NCI-H2107 treated with DMSO at 0.1 percent for 48 hours (cell line): ENCODE measurements around the gene MAD1L1.
A peak's percentile ranks its signal among the peaks of the same experiment; 100 is the strongest.

Source experiments
- DNase-seq: peaks from one replicate; lab custom pipeline; 2025; ENCODE audit not compliant: unreplicated experiment; lab: John Stamatoyannopoulos, UW

Gene MAD1L1

DNA sequence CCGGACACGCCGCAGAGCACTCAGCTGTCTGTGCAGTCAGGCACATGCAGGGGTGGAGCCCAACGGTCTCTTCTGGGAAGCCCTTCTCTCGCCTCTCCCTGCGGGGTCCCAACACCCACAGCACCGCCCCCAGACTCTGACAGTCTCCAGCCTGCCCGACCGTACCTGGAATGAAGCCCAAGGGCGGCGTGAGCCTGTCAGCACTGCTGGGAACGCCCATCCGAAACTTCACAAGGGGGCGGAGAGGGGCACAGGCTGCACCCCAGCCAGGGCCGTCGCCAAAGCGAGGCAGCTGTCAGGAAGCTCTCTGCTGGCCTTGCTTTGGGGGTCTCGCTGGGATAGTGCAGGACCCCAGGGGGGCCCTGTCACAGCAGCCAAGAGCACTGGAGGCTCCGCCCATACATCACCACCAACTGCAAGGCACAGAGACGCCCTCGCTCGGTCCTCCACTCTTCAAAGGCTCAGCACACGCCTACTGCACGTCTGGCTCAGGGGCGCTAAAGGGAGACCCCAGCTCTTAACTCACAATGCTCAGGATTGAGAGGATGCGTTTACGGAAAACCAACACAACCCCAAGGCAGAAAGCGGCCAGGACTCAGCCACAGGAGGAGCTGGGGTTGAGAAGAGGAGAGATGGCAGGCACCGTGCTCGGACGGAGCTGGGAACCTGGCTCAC is 30.9 kb downstream of the MAD1L1 start:
- no peak for DNase-seq

- no peak for DNase-seq
Measured at GRCh38 chr7:2201128-2201527, 31.6 kb downstream of the MAD1L1 start.

GRCh38 chr7:2200584-2200980 is 32.2 kb downstream of the MAD1L1 start:
- no peak for DNase-seq

DNA sequence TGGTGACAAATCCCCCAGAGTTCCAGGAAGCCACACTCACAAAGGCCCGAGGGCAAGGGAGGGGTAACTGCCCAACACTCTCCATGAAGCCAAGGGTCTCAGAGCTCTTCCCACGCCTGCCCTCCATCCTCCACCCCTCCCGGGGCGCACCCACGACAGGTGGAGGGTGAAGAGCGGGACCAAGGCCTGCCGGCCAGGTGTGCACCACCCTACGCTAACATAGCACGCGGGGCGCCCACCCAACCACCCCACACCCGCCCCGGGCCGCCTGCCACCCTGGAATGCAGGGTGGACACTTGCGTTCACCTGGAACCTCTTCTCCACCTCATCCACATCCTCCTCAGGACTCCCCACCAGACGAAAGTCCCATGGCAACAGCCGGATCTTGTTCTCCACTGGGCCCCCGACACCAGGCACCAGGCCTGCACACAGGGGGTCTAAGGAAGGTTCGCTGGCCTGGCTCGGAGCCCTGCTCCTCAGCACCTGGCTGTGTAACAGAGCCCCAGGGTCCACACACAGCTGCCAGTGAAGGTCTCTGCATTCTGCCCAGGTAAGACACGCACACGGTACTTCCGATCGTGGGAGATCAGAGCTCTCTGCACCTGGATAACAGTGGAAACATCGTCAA is 32.7 kb downstream of the MAD1L1 start:
- DNase-seq: no peak

DNA sequence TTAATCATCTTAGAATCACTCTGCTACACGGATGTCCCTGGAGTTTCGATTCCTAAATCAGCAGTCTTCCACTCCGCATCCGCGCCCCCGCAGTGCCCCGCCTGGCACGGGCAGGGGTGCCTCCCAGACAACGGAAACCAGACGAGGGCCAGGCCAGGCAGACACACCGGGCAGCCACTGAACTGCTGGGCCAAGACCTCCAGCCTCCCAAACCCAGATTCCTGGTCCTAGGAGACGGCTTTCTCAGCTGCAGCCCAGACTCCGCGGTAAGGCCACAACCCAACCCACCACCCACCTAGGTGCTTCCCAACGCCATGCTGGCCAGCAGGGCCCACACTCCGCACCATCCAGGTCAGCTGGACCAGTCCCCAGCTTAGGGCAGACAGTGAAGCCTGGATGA is 33.2 kb downstream of the MAD1L1 start:
- no peak for DNase-seq

DNA sequence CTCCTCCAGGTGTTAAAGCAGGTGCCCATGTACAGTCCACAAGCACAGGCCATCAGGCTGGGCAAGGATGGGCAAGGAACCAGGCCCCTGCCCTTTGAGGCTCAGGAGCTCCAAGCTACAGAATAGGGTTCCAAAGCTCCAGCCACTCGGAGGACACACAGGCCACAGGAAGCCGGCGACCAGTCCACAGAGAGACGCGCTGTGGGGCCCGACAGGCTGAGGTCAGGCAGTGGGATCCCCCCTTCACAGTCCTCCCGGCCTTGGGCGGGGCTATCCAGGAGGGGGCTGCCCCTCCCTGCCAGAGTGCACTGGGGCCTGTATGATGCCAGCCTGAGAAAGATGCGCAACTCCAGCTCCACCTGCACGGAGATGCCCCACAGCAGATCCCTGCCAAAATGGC is 34.0 kb downstream of the MAD1L1 start:
- no peak for DNase-seq

DNA sequence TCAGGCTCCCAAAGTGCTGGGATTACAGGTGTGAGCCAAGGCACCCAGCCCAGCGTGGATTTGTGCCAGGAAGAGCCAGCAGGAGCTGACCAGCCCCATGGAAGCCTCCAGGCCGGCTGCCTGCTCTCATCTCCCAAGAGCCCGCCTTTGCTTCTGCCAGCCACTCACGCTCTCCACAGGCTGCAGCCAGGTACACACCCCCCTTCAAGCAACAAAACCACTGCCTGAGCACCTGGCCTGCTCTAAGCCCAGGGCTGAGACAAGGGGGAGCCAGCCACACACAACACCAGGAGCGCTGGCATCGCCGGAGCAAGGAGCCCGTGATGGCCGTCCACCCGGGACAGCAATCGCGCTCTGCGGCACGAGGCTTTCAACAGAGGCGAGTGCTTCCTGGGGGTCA is 34.5 kb downstream of the MAD1L1 start:
- DNase-seq: peak; percentile 93

- no peak for DNase-seq
Measured at GRCh38 chr7:2197436-2198155, 35.1 kb downstream of the MAD1L1 start.

DNA sequence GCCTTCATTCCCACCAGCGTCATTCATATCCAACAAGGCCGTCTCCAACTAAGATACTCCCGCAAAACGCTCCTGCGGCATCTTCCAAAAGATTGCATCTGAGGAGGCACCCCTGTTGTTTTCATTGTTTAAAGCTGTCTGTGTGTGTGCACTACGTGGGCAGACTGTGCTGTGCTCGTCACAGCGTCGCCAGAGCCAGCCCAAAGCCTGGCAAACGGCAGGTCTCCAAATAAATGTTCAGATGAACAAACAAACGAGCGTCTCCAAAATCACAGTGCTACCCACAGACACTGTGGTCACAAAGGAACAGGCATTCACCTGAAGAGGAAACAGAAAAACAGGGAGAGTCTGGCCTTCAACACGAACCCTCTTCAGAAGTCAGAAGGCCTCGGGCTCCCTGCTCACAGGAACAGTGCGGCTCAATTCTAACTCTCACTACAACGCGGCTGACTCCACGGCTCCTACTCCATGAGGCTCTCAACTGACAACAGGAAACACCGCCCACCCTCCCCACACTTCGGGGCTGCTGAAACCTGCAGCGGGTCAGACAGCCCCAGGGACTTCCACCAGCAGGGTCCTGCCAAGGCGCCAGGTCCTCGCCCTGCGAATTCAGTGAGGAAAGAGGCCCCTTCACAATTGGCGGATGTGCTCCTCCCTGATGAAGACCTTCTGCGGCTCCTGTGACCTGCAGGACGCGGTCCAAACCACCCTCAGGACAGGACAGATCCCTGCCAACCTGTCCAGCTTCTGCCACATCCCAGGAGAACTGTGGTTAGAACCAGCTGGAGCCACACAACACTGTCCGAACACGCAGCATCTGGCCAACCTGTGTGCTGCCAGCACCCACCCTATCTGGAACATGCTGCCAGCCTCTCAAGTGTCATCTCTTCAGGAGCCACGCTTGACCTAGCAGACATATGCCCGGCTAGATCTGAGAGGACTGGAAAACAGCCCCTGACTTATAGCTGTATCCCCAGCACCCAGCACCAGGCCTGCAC is 36.1 kb downstream of the MAD1L1 start:
- DNase-seq: peak; percentile 52

DNA sequence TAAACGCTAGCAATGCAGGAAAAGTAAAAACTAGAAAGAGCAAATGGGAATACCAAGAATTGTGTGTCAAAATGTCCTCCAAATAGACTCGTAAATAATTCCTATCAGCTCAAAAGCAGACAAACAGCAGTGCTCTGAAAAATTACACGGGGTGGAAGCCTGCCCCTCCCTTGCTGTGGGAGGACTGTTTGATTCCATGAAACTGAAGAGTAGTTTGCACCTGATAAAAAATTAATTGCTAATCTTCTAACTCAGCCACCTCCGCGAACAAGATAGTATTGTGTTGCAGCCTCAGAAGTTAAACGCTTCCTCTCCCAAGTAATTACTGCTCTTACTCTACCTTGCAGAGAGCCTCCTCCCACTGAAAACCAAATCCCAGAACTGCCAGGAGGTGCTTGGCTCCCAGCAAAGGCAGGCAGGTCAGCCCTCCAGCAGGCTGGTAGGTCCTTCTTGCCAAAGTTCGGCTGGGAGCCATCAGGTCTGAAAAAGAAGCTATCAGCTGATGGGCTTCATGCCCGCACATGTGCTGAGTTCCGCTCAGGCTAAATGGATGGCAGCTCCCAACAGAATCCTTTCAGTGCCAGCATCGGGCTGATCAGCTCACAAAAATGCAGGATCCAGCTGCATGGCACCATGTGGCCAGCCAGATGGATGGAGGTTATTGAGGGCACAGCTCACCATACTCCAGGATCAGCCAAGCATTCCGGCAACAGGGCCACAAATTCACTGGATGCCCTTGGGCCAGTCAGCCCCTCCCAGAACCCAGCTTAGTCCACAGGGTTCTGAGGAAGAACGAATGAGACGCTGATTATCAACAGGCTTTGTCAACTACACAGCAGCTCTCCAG is 37.1 kb downstream of the MAD1L1 start:
- peak; percentile 28 for DNase-seq

DNA sequence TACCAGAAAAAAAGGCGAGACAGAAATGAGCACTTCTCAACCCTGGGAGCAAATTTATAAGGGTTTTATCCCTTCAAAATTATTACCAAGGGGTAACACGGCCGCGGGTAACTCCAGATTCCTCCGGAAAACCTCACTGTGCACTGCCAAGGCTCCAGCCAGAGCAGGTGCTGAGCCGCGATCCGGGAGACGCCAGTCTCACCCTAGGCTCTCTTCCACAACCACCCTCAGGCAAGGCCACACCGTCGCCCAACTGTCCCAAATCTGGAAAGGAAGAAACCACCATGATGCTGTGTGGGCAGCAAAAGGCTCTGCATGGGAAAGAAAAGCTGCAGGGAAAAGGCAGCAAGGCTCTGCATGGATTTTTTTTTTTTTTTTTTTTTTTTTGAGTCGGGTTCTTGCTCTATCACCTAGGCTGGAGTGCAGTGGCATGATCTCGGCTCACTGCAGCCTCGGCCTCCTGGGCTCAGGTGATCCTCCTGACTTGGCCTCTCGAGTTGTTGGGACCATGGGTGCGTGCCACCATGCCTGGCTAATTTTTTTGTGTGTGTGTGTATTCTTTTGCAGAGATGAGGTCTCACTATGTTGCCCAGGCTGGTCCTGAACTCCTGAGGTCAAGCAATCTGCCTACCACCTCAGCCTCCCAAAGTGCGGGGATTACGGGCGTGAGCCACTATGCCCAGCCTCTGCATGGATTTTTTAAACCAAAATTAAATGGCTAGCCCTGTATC is 39.0 kb downstream of the MAD1L1 start:
- DNase-seq: peak; percentile 63

DNA sequence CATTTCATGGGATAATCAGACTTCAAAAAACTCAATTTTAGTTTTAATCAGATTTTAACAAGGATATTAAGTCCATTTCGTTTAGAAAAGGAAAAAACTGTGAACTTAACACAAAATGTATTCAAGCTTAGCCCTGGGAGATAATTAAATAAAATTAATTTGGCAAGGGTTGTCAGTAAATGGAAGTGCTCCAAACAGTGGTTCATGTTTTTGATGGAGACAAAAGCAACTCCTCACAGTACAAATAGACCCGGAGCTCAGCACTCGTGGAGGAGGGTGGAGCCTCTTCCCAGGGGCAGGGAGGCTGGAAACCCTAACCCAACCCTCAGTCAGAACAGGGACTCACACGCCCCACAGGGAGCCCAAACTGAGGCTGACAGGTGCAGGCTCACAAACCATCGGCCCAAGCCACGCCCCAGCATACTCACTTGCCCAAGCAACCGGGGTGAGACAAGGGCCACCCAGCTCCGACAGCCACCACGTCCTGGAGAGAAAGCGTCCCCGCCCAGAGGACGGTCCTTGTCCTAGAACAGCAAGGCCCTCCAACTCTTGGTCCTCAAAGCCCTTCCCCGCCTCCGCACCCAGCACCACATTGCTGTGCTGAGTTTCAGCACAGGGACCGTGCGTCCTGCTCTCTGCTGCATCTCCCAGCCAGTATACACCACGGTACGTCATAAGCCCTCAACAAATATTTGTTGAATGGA is 39.8 kb downstream of the MAD1L1 start:
- DNase-seq: peak; percentile 96

DNA sequence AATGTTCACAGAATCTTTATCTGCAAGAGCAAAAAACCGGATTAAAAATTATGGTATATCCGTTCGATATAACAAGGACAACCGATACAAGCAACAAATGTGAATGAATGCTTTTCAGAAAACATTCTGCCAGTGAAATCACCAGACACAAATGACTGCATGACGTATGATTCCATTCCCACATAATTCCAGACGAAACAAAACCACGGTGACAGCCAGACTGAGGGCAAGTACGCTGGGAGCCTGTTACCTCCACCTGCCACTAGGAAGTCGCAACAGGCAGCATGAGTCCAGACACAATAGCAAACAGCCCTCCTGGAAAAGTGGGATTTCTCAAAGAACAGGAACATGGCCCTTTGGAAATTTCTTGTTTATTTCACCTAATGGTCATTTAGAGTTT is 41.7 kb downstream of the MAD1L1 start:
- DNase-seq: peak; percentile 92

DNA sequence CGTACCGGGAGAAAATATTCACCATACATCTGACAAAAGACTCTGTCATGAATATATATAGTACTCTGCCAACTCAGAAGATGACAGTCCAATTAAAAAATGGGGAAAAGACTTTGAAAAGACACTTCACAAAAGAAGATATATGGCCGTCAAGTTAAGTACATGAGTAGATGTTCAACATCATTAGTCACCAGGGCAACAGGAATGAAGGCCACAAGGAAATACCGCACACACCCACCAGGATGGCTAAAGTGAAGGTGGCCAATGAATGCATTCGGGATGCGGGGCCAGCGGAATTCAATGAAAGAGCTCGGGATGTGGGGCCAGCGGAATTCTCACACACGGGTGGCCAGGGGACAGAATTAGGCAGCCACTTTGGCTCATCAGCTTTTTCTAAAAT is 42.2 kb downstream of the MAD1L1 start:
- no peak for DNase-seq

- DNase-seq: no peak
Measured at GRCh38 chr7:2186166-2186565, 46.6 kb downstream of the MAD1L1 start.

GRCh38 chr7:2185715-2186114 is 47.0 kb downstream of the MAD1L1 start:
- DNase-seq: no peak

GRCh38 chr7:2182461-2182860 is 50.3 kb downstream of the MAD1L1 start:
- peak; percentile 42 for DNase-seq

DNA sequence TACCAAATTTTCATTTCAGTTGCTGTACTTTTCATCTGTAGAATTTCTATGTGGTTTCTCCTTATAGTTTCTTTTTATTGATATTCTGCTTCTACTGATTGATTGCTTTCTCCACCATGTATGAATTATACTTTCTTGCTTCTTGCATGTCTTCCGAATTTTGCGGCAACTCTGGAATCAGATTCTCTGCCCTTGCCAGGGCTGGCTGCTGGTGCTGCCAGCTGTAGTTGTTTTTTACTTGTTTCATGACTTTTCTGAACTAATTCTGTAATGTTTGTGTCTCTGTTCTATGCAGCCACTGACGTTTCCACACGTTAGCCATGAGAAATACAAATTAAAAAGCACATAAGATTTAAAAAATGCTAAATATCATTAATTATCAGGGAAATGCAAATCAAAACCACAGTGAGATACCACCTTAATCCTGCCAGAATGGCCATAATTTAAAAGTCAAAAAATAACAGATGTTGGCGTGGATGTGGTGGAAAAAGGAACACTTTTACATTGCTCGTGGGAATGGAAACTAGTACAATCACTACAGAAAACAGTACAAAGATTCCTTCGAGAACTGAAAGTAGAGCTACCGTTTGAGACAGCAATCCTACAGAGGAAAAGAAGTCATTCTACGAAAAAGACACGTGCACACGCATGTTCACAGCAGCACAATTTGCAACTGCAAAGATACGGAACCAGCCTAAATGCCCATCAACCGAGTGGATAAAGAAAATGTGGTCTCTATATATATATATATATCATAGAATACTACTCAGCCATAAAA is 51.5 kb downstream of the MAD1L1 start:
- no peak for DNase-seq
